Uterus (tissue), 2 donors: Measurements from ENCODE around the gene CHN2.

ENCODE experiments used
- POLR2A ChIP-seq, 2 donors: fragments of 450-650 bp; IDR thresholded peaks; one replicate each; pipeline ENCODE4 v1.6.1; 2016; ENCODE audit warnings: antibody characterized with exemption in 2 of 2, mild to moderate bottlenecking in 1 of 2, moderate library complexity in 1 of 2
- TF ChIP-seq, protein P1 (sequence below), 4 experiments: fragments of 200-600 bp in 2 of 4; fragments of 450-650 bp in 2 of 4; sonication (generic) in 2 of 4; IDR thresholded peaks; one replicate each; pipeline ENCODE4 v1.5.1; 2016 to 2019; ENCODE audit warnings: antibody characterized with exemption in 4 of 4, mild to moderate bottlenecking in 2 of 4, moderate library complexity in 1 of 4

- TF ChIP-seq, protein P1, sequence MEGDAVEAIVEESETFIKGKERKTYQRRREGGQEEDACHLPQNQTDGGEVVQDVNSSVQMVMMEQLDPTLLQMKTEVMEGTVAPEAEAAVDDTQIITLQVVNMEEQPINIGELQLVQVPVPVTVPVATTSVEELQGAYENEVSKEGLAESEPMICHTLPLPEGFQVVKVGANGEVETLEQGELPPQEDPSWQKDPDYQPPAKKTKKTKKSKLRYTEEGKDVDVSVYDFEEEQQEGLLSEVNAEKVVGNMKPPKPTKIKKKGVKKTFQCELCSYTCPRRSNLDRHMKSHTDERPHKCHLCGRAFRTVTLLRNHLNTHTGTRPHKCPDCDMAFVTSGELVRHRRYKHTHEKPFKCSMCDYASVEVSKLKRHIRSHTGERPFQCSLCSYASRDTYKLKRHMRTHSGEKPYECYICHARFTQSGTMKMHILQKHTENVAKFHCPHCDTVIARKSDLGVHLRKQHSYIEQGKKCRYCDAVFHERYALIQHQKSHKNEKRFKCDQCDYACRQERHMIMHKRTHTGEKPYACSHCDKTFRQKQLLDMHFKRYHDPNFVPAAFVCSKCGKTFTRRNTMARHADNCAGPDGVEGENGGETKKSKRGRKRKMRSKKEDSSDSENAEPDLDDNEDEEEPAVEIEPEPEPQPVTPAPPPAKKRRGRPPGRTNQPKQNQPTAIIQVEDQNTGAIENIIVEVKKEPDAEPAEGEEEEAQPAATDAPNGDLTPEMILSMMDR (IDR thresholded peaks at IDR 0.05) = no peak
- TF ChIP-seq POLR2A (IDR thresholded peaks at IDR 0.05) = no peak
Measured at GRCh38 chr7:29426587-29426986, 232.0 kb downstream of the CHN2 start.
